Measurements from ENCODE around the gene CMTM2.

DNA sequence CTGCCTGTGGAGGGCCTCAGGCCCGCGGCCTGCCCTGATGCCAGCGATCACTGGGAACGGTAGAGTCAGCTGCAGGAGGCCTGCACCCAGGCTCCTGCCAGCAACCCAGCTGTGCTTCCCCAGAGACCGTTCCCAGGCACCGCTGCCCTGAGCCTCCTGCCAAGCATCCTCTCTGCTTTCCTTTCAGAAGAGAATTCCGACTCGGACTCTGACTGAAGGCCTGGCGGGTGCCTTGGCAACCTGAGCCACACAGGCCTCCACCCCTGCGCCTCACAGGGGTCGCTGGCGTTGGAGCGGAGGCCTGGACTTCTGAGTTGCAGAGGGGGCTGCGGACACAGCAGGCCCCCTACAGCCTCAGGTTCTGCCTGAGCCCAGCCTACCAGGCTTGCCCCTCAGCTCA is 33.2 kb downstream of the CMTM2 start:
- TF ChIP-seq YY1 (IDR thresholded peaks at IDR 0.05; ENCODE audit: insufficient read depth, insufficient read length), result no peak
- no peak for TF ChIP-seq SUZ12 (IDR thresholded peaks at IDR 0.05; ENCODE audit: extremely low read depth, insufficient read depth, insufficient read length)
- no peak for TF ChIP-seq ZNF274 (IDR thresholded peaks at IDR 0.05; ENCODE audit: low read depth, low read length)
